Heart left ventricle (tissue), 16 donors: ENCODE data around the gene TFAP2C. TPM values are rescaled to one million over a fixed set of nuclear protein-coding genes. Genes with fewer than 3 reads are reported as not detected.
A peak's percentile ranks its signal among the peaks of the same experiment; 100 is the strongest.
"Not testable (repeated sequence)": the region's sequence is repeated elsewhere in the genome, so short reads cannot be mapped to it uniquely, and the experiment has no call there.

Experiments used
- ATAC-seq, 4 donors: fragments of 200-7000 bp; cut with Tn5 transposase; one replicate each; pipeline ENCODE4 v1.9.1; 2020 to 2022; ENCODE audit warnings: moderate library complexity in 4 of 4, mild to moderate bottlenecking in 3 of 4, moderate number of reproducible peaks in 1 of 4
- DNase-seq, 5 donors: peaks; one replicate each; pipeline ENCODE4 v3.0.0-alpha.2; 2020
- H3K27ac ChIP-seq, 12 donors: fragments of 200-600 bp; sonication (generic) in 4 of 12; one replicate each; pipeline versions ENCODE4 v1.5.0 to v1.8.0; 2016 to 2022; ENCODE audit warnings: mild to moderate bottlenecking in 2 of 12
- H3K27me3 ChIP-seq, 9 donors: fragments of 200-600 bp; sonication (generic) in 2 of 9; one replicate each; pipeline versions ENCODE4 v1.5.1 to v1.8.0; 2016 to 2022; ENCODE audit warnings: mild to moderate bottlenecking in 3 of 9
- H3K36me3 ChIP-seq, 9 donors: fragments of 200-600 bp; sonication (generic) in 2 of 9; one replicate each; pipeline versions ENCODE4 v1.5.0 to v1.8.0; 2018 to 2022; ENCODE audit warnings: mild to moderate bottlenecking in 2 of 9
- H3K4me1 ChIP-seq, 12 donors: fragments of 200-600 bp; sonication (generic) in 4 of 12; one replicate each; pipeline versions ENCODE4 v1.5.0 to v1.8.0; 2016 to 2022; ENCODE audit warnings: mild to moderate bottlenecking in 3 of 12
- H3K4me3 ChIP-seq, 12 donors: fragments of 200-600 bp; sonication (generic) in 4 of 12; one replicate each; pipeline versions ENCODE4 v1.5.0 to v1.8.0; 2017 to 2022; ENCODE audit warnings: mild to moderate bottlenecking in 9 of 12, moderate library complexity in 4 of 12
- H3K9me3 ChIP-seq, 12 donors: fragments of 200-600 bp; sonication (generic) in 4 of 12; one replicate each; pipeline versions ENCODE4 v1.5.0 to v1.8.0; 2016 to 2022; ENCODE audit warnings: mild to moderate bottlenecking in 1 of 12
- POLR2A ChIP-seq, 2 donors: fragments of 450-650 bp; IDR thresholded peaks; one replicate each; pipeline ENCODE4 v1.6.1; 2017; ENCODE audit warnings: antibody characterized with exemption in 2 of 2, mild to moderate bottlenecking in 2 of 2, moderate library complexity in 2 of 2
- WGBS, 4 donors: extraction: QIAGEN DNeasy Blood & Tissue Kit in 2 of 4; methylation state at CpG; one replicate each; pipeline versions ENCODE4 v1.1.5 to v1.1.7; 2013 to 2018; 5-methylcytosine and 5-hydroxymethylcytosine counted together
- intact Hi-C, 10 donors: fragments of 100-400 bp; cut with DNase I; formaldehyde crosslinking; loops; one replicate each; pipeline versions ENCODE4 v1.11.1 to v1.14.2; 2022
- polyA plus RNA-seq, 2 donors: library from polyadenylated mRNA; stranded (reverse); fragments of 200-250 nt; gene quantifications; one replicate each; pipeline ENCODE4 v1.2.3, GENCODE V29; 2013
- total RNA-seq, 9 donors: library from RNA; depleted of rRNA in 2 of 9; stranded (reverse); fragments of >200 nt in 2 of 9; fragmentation: NEBNext Ultra II Directional in 3 of 9; extraction: Animal tissue kit (Norgen Biotek cat#: 25700) in 3 of 9; gene quantifications; one replicate each; pipeline versions ENCODE4 v1.1.0 to v1.2.4, GENCODE V29; 2016 to 2023
- TF ChIP-seq, protein P1 (sequence below), 12 donors: fragments of 200-600 bp; sonication (generic) in 4 of 12; IDR thresholded peaks; one replicate each; pipeline versions ENCODE4 v1.5.0 to v1.8.0; 2018 to 2022; ENCODE audit warnings: antibody characterized with exemption in 12 of 12, mild to moderate bottlenecking in 5 of 12
- donor health status: ischemic (EF 13 %, LVEDD 7.1; RV severe dilation, severe dysfunction).
- donor health status: healthy with polysubstance abuse.
- donor health status: DM: no; HTN: yes; CAD: no.
- donor health status: DM: no; HTN: no; CAD: no.
- donor health status: ischemic (EF 25% LVEDD 6.9; RV normal size, moderate dysfunction).
- donor health status: ischemic (EF 25% LVEDD 5.7; RV mildly dilated, moderate dysfunction).
- donor health status: healthy.
- donor health status: DM: yes; HTN: yes; CAD: no.
- donor health status: ischemic (EF 35%, LVEDD 5.7; RV mildly dilated, moderate dysfunction).
- donor health status: nonischemic (EF 11% LVEDD 7.7; RV severe dilation, severe dysfunction).
- donor health status: DM: yes; HTN: yes; CAD: no.
- donor health status: PGD.
- donor health status: ischemic (EF 29% LVEDD 5.4; RV normal size, mild dysfunction).
- donor health status: nonischemic (EF 23%, LVEDD 6.1; RV moderate dilation, normal function).

The TFAP2C gene
- total and polyA plus RNA-seq, 11 donors: 0.09 to 1.00 (median 0.23) TPM; not detected in 5

DNA sequence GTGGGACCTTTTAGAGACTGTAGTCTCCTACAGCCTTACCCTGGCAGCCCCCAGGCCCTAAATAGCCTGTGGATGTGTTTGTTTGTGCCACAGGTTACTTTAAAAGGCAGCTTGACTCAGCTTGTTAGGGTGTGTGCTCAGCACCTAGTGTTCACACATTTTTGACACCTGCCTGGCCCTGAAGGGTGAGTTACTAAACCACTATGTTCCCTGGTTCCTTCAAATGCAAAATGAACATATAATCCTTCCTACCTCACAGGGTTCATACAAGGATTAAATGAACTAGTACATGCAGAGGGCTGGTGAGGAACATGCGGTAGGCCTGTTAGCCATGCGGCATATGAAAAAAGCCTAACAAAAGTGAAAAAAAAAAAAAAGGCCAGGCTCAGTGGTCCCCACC, 14.9 kb upstream of the TFAP2C start:
- no peaks in the 10 kb centered on the region for H3K36me3 ChIP-seq
- no peak overlapping the region for H3K27ac ChIP-seq
- intact Hi-C loops: no loop called here
- no peak overlapping the region for H3K4me3 ChIP-seq
- no peak for DNase-seq
- peaks cover 0 to 6% (median 0%) of the 10 kb centered on the region in 9 donors for H3K27me3 ChIP-seq
- TF ChIP-seq, protein P1, sequence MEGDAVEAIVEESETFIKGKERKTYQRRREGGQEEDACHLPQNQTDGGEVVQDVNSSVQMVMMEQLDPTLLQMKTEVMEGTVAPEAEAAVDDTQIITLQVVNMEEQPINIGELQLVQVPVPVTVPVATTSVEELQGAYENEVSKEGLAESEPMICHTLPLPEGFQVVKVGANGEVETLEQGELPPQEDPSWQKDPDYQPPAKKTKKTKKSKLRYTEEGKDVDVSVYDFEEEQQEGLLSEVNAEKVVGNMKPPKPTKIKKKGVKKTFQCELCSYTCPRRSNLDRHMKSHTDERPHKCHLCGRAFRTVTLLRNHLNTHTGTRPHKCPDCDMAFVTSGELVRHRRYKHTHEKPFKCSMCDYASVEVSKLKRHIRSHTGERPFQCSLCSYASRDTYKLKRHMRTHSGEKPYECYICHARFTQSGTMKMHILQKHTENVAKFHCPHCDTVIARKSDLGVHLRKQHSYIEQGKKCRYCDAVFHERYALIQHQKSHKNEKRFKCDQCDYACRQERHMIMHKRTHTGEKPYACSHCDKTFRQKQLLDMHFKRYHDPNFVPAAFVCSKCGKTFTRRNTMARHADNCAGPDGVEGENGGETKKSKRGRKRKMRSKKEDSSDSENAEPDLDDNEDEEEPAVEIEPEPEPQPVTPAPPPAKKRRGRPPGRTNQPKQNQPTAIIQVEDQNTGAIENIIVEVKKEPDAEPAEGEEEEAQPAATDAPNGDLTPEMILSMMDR (IDR thresholded peaks at IDR 0.05): no peak
- TF ChIP-seq POLR2A (IDR thresholded peaks at IDR 0.05): no peak
- H3K9me3 ChIP-seq: no peaks in the 10 kb centered on the region
- no peak for ATAC-seq
- WGBS, 4 donors: 93 to 100% (median 98%) methylated on average over 2 of the region's 2 CpGs
- H3K4me1 ChIP-seq: no peaks in the 10 kb centered on the region

DNA sequence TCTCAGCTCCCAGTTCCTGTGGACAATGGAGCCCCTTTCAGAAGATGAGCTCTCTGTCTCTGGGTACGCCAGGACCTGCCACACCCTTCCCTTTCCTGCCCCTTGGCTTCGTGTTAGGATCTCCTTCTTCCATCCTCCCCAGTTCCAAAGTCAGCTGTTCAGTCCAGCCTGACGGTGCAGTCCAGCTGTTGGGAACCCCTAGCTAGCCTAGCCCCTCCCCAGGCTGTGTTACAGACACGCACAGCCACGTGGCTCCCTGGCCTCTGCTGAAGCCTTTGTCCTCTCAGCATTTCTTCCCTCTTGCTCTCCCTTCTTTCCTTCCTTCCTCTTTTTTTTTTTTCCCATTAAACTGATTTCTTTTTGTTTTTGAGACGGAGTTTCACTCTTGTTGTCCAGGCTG, 12.4 kb upstream of the TFAP2C start:
- Histone ChIP-seq H3K9me3 (no peaks in the 10 kb centered on the region), H3K36me3 (no peaks in the 10 kb centered on the region), H3K4me3 (no peak overlapping the region), H3K4me1 (no peaks in the 10 kb centered on the region), H3K27ac (no peak overlapping the region), H3K27me3 (peaks cover 0 to 6% (median 0%) of the 10 kb centered on the region in 9 donors)
- TF ChIP-seq, protein P1 (IDR thresholded peaks at IDR 0.05): no peak
- TF ChIP-seq POLR2A (IDR thresholded peaks at IDR 0.05): no peak
- ATAC-seq: peak in 1 of 4 donors; percentile 57
- intact Hi-C loops: no loop called here
- 34 to 43% (median 41%) methylated on average over 6 of the region's 6 CpGs for WGBS, 4 donors
- peak in 1 of 5 donors; percentile 48 for DNase-seq

DNA sequence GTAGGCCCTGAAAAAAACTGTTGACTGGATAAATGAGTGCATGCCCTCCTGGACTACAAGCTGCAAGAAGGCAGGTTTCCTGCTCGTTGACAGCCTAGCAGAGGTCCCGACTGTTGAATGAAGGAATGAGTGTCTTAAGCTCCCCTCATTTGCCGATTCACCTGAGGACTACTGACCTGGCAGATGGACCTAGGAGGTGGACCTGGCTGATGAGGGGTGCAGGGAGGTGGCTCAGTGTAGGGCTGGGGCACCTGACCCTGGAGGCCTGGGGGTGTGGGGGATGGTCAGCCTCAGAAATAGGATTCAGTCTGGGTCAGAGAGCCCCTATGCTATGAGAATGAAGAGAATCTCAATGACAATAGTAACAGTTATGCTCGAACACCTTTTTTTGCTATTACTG, 11.6 kb upstream of the TFAP2C start:
- Histone ChIP-seq H3K9me3 (no peaks in the 10 kb centered on the region), H3K4me3 (no peak overlapping the region), H3K27me3 (peaks cover 0 to 6% (median 0%) of the 10 kb centered on the region in 9 donors), H3K27ac (no peak overlapping the region), H3K36me3 (no peaks in the 10 kb centered on the region), H3K4me1 (no peaks in the 10 kb centered on the region)
- DNase-seq (no peak), ATAC-seq (no peak)
- WGBS, 4 donors: 82 to 85% (median 83%) methylated on average over 4 of the region's 4 CpGs
- no peak for TF ChIP-seq POLR2A (IDR thresholded peaks at IDR 0.05)
- TF ChIP-seq, protein P1 (IDR thresholded peaks at IDR 0.05): no peak
- intact Hi-C loops: no loop called here

DNA sequence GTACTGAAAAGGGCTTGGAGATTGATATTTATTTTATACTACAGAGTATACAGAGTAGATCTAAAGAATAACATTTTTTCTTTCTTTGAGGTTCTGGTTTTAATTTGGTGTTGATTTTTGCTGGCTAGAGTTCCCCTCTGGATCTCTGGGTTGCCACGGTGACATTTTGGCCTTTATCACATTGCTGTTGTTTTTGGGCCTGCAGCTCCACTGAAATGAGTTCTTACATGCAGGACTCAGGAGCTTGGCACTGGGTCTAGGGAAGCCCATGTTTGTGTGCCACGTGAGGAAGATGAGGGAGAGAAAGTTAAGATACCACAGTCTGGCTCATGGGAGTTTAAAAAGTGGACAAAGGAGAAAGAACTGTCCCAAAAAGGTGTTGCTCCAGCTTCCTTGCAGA, 7.4 kb upstream of the TFAP2C start:
- 47 to 56% (median 52%) methylated on average over 2 of the region's 2 CpGs for WGBS, 4 donors
- Histone ChIP-seq H3K4me3 (no peak overlapping the region), H3K9me3 (no peaks in the 10 kb centered on the region), H3K4me1 (peaks cover 0 to 15% (median 0%) of the 10 kb centered on the region in 12 donors), H3K27ac (no peak overlapping the region), H3K36me3 (no peaks in the 10 kb centered on the region), H3K27me3 (peaks cover 13 to 44% (median 31%) of the 10 kb centered on the region in 9 donors)
- ATAC-seq (no peak), DNase-seq (no peak)
- intact Hi-C loops: no loop called here
- no peak for TF ChIP-seq POLR2A (IDR thresholded peaks at IDR 0.05)
- TF ChIP-seq, protein P1 (IDR thresholded peaks at IDR 0.05): no peak

DNA sequence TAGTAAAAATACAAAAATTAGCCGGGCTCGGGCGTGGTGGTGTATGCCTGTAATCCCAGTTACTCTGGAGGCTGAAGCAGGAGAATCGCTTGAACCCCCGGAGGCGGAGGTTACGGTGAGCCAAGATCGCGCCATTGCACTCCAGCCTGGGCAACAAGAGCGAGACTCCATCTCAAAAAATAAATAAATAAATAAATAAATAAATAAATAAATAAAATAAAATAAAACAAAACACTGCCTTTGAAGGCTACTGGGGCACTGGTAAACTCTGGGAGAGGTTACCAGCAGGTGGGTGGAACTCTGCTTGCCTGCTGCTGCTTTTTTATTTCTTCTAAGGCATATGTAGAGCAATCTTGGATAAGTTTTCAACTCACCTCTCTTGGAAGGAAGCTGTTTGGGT, 5.2 kb upstream of the TFAP2C start:
- H3K27ac ChIP-seq, intact Hi-C loops, DNase-seq, ATAC-seq, H3K9me3 ChIP-seq, H3K4me3 ChIP-seq, H3K36me3 ChIP-seq: not testable (repeated sequence)
- H3K27me3 ChIP-seq: peaks cover 34 to 65% (median 53%) of the 10 kb centered on the region in 9 donors
- 90 to 94% (median 92%) methylated on average over 10 of the region's 10 CpGs for WGBS, 4 donors
- H3K4me1 ChIP-seq: peaks cover 4 to 36% (median 15%) of the 10 kb centered on the region in 12 donors
